ENCODE results near the gene PRRX2. TPM values are rescaled to one million over a fixed set of nuclear protein-coding genes. Genes with fewer than 3 reads are reported as not detected.

PRRX2 gene
- total RNA-seq, 1 donor from 2014 or later, result 1.1 TPM

- ATAC-seq (no peak), DNase-seq (no peak)
- H3K27me3 ChIP-seq, result peaks cover 22% of the 10 kb centered on the region
- H3K27ac ChIP-seq, result no peak overlapping the region
- H3K4me1 ChIP-seq, result no peaks in the 10 kb centered on the region
- H3K4me3 ChIP-seq, result no peak overlapping the region
- intact Hi-C loops (cut with DNase I), result no loop called here
- TF ChIP-seq CTCF (IDR thresholded peaks at IDR 0.05), result no peak
- H3K9me3 ChIP-seq, result no peaks in the 10 kb centered on the region
- H3K36me3 ChIP-seq, result no peaks in the 10 kb centered on the region
Measured at GRCh38 chr9:129677456-129677855, 12.0 kb downstream of the PRRX2 start.

- H3K27ac ChIP-seq, result no peak overlapping the region
- ATAC-seq, result no peak
Measured at GRCh38 chr9:129678844-129679243, 13.4 kb downstream of the PRRX2 start.

GRCh38 chr9:129679537-129679936 is 14.1 kb downstream of the PRRX2 start:
- no peak for DNase-seq
- peaks cover 26% of the 10 kb centered on the region for H3K27me3 ChIP-seq
- no peak for TF ChIP-seq CTCF (IDR thresholded peaks at IDR 0.05)

More at GRCh38 chr9:129678844-129679243, 13.4 kb downstream of the PRRX2 start:
- no peak overlapping the region for H3K4me3 ChIP-seq
- intact Hi-C loops (cut with DNase I), result no loop called here
- no peak for DNase-seq
- H3K9me3 ChIP-seq, result no peaks in the 10 kb centered on the region
- H3K27me3 ChIP-seq, result peaks cover 26% of the 10 kb centered on the region
- no peaks in the 10 kb centered on the region for H3K4me1 ChIP-seq
- no peaks in the 10 kb centered on the region for H3K36me3 ChIP-seq
- TF ChIP-seq CTCF (IDR thresholded peaks at IDR 0.05), result no peak

GRCh38 chr9:129681924-129682323 is 16.5 kb downstream of the PRRX2 start:
- Histone ChIP-seq H3K4me3 (no peak overlapping the region), H3K4me1 (no peaks in the 10 kb centered on the region), H3K27me3 (peaks cover 17% of the 10 kb centered on the region), H3K9me3 (no peaks in the 10 kb centered on the region), H3K36me3 (no peaks in the 10 kb centered on the region), H3K27ac (no peak overlapping the region)
- ATAC-seq (no peak), DNase-seq (no peak)
- TF ChIP-seq CTCF (IDR thresholded peaks at IDR 0.05), result no peak
- intact Hi-C loops (cut with DNase I), result no loop called here

More at GRCh38 chr9:129679537-129679936, 14.1 kb downstream of the PRRX2 start:
- Histone ChIP-seq H3K9me3 (no peaks in the 10 kb centered on the region), H3K4me1 (no peaks in the 10 kb centered on the region), H3K36me3 (no peaks in the 10 kb centered on the region), H3K4me3 (no peak overlapping the region), H3K27ac (no peak overlapping the region)
- intact Hi-C loops (cut with DNase I), result no loop called here
- ATAC-seq, result no peak

- Histone ChIP-seq H3K27me3 (peaks cover 15% of the 10 kb centered on the region), H3K36me3 (no peaks in the 10 kb centered on the region), H3K4me1 (no peaks in the 10 kb centered on the region), H3K27ac (no peak overlapping the region), H3K9me3 (no peaks in the 10 kb centered on the region), H3K4me3 (no peak overlapping the region)
- no peak for ATAC-seq
- no peak for DNase-seq
- no peak for TF ChIP-seq CTCF (IDR thresholded peaks at IDR 0.05)
- intact Hi-C loops (cut with DNase I), result no loop called here
Measured at GRCh38 chr9:129682381-129682780, 16.9 kb downstream of the PRRX2 start.
